HG03139 (cell line): Measurements from ENCODE around the gene CD9.

Experiments
- ATAC-seq: cut with Tn5 transposase; IDR thresholded peaks from one replicate; pipeline ENCODE4 v1.9.1; 2021; ENCODE audit not compliant: unreplicated experiment

The CD9 gene

DNA sequence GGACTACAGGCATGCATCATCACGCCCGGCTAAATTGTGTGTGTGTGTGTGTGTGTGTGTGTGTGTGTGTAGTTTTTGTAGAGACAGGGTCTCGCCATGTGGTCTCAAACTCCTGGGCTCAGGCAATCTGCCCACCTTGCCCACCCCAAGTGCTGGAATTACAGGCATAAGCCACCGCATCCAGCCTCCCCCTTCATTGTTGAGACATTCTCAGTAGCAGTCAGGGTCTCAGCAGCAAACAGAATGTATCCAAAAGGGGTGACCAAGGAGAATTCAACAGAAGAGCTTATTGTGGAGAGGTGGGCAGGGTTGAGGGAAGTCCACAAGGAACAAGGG lies 73.0 kb downstream of the CD9 start:
- no peak for ATAC-seq

DNA sequence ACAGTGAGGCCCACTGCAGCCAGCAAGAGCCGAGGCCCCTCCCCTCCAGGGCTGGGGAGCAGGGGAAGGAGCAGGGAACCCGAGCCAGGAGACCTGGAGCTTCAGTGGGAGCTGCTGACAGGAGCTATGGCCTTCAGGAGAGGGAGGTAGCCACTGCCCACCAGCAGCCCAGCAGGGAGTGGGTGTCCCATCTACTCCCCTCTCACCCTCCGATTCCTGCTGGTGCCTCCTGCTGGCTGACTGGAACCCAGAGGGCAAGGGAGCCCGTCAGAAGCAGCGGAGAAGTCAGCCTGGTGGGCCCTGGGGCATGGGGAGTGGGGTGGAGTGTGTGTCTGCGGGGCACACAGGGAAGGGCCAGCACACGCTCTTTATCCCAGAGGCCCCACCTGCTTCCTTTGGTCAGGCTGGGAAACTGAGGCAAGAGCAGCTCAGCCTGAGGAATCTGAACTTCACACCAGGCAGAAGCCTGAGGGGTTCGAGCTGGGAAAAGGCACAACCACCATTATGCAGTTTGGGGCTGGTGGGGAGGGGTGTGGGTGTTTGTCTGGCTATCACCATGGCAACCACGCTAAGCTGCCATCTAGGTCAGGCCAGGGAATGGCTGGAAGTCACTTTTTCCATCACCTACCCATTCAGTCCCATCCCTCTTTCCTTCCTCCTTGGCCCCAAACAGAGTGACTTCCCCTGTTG lies 73.5 kb downstream of the CD9 start:
- ATAC-seq: no peak

DNA sequence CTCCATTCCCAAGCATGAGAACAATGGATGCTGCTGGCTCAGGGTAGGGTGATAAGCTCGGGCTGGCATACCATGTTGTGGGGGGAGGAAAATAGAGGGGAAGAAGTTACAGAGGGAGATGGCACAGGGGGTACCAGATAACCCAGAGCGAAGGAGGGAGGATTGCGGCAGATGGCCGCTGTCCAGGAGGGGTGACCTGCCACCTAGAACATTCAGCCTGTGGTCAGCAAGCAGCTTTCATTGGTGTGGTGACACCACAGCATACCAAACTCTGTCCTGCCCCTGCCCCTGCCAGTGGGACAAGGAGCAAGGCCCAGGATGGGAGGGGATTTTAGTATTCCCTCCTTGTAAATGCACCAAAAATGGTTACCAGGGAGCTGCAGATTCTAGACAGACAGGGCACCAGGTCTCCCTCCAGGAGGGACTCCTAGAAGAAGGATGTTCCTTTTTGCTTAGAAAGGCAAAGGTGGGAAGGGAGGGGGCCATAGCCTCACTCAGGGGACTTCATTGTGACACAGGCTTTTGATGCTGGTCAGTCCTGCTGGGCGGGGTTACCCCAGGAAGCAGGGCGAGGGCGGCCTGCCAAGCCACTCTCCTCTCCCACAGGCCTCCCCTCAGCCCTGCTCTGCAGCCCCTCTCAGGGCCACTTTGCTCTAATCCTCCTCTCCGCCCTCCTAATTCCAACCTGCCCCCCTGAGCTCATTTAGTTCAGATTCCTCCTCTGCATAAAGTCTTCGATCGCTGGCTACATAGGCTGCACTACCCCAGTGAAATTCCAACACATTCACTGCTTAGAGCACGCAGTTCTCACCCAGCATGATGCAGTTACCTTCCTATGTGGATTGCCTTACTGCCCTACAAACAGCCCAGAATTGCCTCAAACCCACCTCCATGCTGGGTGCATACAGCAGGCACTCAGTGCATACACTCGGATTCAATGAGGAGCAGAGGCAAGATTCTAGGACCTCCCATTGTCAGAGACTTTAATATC lies 74.3 kb downstream of the CD9 start:
- ATAC-seq: no peak

DNA sequence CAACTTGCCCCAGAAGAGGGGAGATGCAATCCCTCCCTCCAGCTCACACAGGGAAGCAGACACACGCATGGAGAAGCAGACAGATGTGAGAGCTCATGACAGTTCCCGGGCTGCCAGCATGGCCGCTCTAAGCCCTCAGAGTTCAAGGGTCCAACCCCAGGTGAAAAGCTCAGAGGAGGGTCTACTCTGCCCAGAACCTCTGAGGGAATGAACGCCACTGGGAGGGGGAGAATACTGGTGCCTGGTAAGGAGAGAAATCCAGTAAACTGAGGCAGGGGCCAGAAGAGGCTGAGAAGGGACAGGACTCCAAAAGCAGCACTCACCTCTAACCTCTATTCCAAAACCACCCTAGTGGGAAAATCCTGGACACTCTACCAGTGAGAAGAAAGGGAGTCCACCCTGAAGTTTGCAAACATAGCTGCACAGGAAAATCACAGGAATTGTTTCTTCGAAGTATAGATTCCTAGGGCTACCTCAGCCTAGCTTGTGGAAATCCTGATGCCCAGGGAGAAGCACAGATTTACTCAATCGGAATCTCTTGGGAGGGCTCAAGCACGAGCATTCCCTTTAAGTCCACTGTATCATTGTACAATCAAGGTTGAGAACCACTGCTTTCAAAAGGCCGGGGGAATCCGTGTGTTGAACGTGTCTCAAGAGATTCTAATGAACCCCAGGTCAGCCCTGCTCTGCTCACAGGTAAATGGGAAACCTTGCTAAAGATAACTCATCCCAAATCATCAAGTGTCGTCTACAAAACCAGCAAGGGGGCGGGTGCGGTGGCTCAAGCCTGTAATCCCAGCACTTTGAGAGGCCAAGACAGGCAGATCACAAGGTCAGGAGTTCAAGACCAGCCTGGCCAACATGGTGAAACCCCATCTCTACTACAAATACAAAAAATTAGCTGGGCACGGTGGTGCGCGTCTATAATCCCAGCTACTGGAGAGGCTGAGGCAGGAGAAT lies 76.0 kb downstream of the CD9 start:
- ATAC-seq: no peak

DNA sequence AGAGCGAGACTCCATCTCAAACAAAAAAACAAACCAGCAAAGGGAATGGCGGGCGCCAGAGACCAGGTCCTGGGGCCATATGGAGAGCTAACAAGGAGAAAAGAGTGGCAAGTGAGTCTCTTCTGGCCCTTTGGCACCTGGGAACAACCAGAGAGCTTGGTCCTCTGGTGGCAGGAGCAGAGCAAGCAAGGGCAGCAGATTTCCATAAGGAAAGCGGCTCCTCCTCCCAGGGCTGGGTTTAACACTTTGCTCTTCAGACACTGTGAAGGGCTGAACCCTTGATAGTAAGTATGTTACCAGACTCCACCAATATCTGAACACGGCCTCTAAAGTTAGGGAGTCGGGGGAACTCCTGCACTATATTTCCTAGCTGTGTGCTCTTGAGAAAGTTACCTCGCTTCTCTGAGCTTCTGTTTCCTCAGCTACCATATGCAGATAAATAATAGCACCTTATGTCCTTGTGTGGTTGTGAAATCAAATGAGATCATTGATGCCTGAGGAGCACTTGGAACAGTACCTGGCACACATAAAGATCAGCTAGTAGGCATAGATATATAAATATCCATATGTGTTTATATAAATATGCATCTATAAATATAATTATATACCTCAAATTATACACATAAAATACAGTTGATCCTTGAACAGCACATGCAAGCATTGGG lies 76.9 kb downstream of the CD9 start:
- ATAC-seq: no peak

DNA sequence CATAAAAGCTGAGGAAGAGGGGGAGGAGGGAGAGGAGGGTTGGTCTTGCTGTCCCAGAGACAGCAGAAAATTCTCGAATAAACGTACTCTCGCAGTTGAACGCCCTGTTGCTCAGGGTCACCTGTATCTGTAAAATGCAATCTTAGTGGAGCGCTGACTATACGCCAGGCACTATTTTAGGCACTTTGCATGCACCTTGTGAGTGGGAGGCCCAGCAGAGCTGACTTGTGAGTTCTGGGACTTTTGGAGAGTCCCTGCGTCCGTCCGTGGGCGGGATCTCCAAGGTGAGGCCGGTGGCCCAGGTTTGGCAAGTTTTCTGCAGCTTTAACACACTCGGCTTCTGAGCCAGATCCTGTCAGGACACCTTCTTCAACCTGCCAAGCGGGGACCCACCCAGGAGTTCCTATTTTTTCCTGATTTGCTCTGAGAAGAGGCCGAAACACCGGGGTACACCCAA lies 77.8 kb downstream of the CD9 start:
- ATAC-seq: no peak

DNA sequence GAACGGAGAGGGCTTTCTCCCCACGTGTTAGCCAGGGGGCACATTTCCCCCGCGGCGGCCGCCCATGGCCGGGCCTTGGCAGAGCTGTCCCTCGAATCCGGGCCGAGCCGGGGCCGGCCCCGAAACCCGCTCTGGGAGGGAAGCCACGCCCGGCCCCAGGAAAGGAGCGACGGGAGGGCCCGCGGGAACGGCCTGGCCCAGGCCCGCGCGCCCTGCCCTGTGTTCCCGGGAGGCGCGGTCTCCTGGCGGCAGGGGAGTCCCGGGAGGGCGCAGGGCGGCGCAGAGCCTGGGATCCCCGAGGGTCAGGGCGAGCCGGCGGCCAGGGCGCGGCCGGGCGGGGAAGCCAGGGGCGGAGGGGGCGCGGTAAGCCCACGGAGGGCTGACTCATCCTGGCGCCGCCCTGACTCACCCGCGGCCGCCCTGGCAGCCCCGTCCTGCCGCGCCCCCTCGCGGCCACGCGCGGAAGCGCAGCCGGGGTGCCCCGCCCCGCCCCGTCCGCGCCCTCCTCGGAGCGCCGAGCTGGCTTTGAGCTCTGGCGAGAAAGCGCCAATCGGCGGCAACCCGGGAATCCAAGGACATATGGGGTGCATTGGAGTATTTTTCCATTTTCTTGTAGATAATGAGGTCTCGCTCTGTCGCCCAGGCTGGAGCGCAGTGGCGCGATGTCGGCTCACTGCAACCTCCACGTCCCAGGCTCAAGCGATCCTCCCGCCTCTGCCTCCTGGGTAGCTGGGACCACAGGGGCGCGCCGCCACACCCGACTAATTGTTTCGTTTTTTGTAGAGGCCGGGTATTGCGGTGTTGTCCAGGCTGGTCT lies 78.4 kb downstream of the CD9 start:
- ATAC-seq: peak; percentile 77

DNA sequence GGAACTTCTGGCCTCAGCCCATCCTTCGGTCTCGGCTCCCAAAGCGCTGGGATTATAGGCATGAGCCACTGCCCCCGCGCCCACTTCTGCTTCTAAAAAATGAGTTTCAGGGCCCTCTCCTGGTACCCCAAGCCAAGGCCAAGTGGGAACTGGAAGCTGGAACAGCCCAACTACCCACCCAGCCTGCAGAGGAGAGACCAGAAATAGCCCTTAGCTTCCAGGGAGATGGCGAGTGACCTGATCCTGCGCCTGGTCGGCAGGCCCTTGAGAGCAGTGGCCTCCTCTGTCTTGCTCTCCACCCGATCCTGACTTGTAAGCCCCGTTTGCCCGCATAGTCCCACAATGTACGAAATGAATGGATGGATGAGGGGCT lies 79.0 kb downstream of the CD9 start:
- ATAC-seq: no peak

DNA sequence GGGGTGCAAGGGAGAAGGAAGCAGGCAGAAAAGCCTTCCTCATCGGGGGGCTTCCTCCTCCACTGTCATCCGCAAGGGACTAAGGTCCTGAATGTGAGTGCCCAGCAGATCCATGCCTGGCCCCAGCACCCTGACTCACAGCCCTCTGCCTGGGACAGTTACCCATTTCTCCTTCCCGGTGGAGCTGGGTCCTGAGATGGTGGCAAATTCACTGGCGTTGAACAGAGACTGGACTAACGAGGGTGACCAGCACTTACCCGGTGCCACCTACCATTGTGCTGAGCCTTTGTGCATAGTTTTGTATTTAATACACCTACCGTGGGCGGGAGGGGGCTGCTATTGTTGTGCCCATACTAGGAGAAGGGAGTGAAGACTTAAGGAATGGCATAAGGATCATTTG lies 79.4 kb downstream of the CD9 start:
- ATAC-seq: no peak

DNA sequence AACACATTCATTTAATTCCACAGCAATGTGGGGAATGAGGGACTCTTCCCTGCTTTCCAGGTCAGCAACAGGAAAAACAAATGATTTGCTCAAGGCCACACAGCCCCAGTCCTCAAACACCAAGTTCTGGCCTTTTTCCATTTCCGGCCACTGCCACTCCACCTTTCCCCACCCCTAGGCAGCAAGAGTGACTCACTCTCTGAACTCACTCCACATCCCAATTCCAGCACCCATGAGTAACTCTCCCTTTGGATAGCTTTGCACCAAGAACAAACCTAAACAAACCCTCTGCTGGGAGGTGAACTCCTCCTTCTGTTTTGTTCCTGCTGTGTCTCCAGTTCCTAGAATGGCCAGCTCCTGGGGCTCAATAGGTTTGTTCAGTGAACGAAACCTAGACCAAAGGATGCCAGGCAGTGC lies 79.9 kb downstream of the CD9 start:
- ATAC-seq: no peak

DNA sequence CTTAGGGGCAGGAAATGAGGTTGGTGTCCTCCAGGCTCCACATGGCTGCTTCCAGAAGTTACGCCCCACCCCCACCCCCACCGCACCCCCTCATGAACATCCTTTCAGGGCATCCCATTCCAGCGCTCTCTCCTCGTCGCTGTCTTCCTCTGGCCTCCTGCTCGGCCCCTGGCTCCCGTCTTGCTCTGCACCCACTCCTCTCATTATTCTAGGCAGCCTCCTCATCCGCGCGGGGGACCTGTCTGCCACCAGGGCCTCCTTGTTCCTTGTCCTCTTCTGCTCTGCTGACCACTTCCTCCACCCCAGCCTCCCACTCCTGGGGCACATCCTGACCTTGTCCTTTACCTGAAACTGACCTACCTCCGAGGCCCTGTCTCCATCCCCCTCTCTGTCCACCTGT lies 80.5 kb downstream of the CD9 start:
- no peak for ATAC-seq

DNA sequence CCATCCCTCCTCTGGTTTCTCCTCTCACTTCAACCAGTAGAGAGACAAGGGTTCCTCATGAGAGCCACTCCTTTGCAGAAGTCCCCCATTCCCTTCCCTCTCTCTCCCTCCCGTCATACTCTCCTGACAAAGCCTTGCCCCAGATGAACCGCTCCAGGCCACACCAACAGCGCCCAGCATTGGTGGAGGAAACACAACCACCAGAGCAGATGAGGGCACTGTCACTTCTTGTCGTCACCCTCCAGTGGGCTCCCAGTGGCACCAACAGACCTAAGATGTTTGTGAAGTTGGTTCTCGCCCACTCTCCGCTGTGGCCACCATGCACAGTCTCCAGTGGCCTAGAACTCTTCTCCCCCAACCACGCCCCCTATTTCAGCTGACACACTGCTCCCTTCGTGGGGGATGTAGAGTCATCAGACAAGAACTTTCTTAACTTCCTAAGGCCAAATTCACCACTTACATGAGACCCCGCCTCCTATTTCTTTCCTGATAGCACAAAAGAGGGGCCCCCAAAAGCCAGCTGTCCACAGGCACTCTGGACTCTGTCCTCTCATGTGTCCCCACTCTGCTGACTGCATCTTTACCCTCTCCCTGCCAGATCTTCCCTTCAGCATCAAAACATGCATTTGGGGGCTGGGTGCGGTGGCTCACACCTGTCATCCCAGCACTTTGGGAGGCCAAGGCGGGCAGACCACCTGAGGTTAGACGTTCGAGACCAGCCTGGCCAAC lies 81.0 kb downstream of the CD9 start:
- ATAC-seq: no peak

DNA sequence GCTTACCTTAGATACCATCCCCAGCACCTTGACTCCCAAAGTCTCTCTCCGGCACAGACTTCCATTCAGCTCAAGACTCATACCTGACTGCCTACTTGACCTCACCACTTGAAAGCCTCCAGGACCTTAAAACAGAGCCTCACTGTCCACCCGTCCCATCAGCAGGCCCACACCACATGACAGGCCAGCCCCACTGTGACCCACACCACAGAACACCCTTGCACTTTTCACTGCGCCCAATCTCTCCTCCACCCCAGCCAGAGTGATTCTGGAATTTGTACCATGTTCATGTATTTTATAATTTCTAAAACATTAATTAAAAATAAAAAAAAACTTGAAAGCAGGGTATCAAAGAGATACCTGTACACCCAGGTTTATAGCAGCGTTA lies 82.2 kb downstream of the CD9 start:
- no peak for ATAC-seq

DNA sequence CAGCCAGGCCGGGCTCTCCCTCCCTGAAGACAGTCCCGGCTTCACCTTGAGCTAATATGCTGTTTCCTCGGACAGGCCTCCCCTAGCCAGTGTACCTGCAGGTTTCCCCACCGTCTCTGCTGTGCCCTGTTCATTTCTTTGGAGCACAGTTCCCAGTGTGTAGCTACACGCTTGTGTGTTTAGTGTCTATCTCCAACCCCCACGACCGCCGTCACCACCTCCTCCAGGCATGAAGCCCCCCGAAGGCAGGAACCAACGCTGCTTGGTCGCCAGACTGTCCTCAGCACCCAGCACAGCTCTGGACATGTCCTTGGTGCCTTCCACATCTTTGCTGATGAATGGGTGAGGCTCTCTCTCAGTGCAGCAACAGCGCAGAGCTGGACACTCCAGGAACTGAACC lies 84.1 kb downstream of the CD9 start:
- ATAC-seq: no peak

DNA sequence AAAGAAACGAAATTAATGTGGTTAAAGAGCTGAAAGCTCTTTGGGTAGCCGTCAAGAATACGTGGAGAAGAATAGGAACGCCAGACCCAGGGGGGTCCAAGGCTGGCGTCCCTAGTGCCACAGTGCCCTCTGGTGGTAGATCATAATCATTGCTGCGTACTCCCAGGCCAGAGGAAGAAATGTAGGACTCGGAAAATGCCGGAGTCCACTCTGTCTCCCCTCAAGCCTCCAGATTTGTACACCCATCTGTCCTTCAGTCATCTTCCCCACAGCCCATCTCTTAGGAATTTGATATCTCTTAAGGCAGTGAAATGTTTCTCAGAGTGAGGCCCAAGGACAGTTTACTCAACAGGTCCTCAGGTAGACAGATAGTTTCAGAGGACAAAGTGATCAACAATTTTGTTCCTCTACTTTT lies 84.9 kb downstream of the CD9 start:
- ATAC-seq: no peak

DNA sequence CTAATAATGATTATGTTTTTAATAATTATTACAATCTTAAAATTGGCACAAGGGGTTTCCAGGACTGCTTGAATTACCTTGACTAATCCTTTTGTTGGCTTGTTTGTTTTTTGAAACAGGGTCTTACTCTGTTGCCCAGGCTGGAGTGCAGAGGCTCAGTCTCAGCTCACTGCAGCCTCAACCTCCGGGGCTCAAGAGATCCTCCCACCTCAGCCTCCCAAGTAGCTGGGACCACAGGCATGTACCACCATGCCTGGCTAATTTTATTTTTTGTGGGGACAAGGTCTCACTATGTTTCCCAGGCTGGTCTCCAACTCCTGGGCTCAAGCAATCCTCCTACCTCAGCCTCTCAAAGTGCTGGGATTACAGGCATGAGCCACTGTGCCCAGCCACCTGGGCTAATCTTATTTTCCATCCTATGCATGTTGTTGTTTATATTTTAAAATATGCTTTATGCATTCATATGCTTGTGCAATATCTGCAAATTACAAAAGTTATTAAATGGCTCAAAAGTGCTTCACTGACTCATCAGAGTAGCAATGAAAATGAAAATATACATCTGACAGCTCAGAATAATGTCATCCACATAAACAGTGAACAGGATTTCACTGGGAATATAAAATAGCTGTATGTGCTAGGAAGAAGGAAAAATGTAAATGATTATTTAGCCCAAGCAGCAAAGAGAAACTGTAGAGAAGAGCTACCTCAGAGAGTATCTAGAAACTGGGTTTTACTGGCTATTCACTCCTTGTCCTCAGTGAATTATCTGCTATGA lies 85.5 kb downstream of the CD9 start:
- no peak for ATAC-seq
